GM13976 (cell line): Measurements from ENCODE around the gene ZNF446.
"Not testable (repeated sequence)": the region's sequence is repeated elsewhere in the genome, so short reads cannot be mapped to it uniquely, and the experiment has no call there.

Source experiments
- DNase-seq: peaks from one replicate; pipeline ENCODE4 v3.0.0; 2012; ENCODE audit warnings: low spot score
- in situ Hi-C: fragments of 300-500 bp; cut with MboI; formaldehyde crosslinking; loops from one replicate; pipeline ENCODE4 v1.12.0; 2022; ENCODE audit warnings: low sequenced_read_pairs, mixed read lengths, inconsistent platforms; ENCODE audit not compliant: unreplicated experiment
- TF ChIP-seq, protein P1 (sequence below): IDR thresholded peaks from 2 replicates; pipeline ENCODE4 v1.5.1; 2012; ENCODE audit warnings: borderline replicate concordance, mild to moderate bottlenecking; ENCODE audit not compliant: insufficient read depth; ENCODE audit errors: extremely low read depth, missing control alignments, control extremely low read depth

The ZNF446 gene

DNA sequence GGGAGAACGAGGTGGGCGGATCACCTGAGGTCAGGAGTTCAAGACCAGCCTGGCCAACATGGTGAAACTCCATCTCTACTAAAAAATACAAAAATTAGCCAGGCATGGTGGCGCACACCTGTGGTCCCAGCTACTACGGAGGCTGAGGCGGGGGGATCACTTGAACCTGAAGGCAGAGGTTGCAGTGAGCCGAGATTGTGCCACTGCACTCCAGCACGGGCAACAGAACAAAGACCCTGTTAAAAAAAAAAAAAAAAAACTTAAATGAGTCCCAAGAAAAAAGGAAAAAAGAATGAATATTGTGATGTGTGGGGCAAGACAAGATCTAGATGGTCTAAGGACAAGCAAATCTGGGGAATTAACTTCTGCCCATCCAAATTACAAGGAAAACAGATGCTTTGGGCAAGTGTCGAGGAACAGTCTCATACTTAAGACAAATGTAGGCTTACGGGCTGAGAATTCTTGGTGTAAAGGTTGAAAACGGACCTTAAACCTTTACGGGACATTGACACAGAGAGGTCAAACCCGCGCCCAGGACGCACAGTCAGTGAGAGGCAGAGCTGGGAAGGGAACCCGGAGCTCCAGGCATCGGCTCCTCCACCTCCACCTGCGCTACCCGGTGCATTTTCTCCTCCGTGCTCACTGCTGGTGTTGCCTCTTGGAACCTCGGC lies 9.9 kb upstream of the ZNF446 start:
- in situ Hi-C loops = no loop called here
- TF ChIP-seq, protein P1, sequence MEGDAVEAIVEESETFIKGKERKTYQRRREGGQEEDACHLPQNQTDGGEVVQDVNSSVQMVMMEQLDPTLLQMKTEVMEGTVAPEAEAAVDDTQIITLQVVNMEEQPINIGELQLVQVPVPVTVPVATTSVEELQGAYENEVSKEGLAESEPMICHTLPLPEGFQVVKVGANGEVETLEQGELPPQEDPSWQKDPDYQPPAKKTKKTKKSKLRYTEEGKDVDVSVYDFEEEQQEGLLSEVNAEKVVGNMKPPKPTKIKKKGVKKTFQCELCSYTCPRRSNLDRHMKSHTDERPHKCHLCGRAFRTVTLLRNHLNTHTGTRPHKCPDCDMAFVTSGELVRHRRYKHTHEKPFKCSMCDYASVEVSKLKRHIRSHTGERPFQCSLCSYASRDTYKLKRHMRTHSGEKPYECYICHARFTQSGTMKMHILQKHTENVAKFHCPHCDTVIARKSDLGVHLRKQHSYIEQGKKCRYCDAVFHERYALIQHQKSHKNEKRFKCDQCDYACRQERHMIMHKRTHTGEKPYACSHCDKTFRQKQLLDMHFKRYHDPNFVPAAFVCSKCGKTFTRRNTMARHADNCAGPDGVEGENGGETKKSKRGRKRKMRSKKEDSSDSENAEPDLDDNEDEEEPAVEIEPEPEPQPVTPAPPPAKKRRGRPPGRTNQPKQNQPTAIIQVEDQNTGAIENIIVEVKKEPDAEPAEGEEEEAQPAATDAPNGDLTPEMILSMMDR = no peak

DNA sequence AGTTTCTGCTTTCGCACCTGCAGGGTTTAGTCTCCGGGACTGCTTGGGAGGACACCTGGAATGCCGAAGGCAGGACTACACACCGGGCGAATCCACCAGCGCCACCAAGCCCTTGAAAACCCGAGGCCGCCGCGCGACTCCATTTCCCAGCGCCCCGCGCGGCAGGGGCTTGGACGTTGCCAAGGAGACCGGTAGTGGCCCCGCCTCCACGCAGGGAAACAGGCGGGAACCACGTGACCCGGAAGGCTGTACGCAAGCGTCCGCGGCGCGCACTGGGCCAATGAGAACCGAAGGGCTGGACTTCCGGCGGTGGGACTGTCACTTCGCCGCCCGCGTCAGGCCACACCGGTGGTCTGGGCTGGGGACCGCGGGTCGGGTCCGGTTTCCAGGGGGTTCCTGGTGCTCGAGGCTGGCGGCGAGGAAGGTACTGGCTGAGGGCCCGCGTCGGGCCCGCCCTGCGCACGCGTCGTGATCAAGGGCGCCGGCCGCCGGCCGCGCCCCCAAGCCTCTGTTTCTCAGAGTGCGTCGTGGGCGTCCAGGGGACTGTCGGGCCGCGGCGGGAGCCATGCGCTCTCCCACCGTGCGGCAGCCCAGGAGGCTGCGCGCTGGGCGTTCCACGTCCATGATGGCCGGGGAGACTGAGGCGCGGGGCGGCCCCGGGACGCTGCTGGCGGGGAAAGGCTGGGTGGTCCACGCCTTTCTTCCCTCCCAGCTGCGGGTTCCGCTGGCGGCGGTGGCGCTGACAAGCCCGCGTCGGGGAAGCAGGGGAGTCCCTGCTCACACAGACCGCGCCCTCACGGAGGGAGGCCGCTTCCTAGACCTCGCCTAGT lies 9.2 kb upstream of the ZNF446 start, which contains the start of gene ZNF324:
TSS of gene ZNF324 (plus strand) at position 321 of the 830 bp plus-strand sequence. CDS start 2,106 bp downstream, outside the sequence.
- peak; percentile 99 for DNase-seq
- TF ChIP-seq, protein P1 = peak; percentile 4
- in situ Hi-C loops = no loop called here

More for the DNA sequence above, 9.9 kb upstream of the ZNF446 start:
- DNase-seq = no peak

DNA sequence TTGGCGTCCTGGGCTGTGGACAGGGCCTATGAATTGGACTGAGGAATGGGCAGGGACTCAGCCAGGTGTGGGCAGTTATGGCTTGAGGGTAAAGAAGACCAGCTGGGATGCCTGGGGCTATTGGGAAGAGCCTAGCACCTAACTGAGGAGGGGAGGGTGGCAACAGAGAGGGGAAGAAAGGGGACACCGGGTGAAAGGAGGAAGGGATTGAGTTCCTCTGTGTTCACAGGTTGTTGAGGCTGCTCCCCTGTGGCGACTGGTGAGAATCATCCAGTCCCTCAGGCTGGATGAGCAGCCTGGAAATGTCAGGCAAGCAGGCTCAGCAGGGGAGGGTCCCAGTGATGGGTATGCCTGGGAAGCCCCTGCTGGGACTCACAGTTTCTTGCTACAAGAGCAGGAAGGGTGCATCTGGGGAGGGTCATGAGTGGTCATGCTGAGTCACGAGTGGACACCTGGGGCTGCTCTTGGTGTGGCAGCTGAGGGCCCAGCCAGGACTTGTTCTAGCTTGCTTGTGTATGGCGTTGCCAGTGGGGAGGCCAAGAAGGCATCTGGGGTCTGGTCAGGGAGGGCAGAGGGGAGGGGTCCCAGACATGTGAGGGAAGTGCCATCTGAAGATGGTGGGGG lies 7.8 kb upstream of the ZNF446 start:
- in situ Hi-C loops = no loop called here
- TF ChIP-seq, protein P1 = no peak
- DNase-seq = no peak

DNA sequence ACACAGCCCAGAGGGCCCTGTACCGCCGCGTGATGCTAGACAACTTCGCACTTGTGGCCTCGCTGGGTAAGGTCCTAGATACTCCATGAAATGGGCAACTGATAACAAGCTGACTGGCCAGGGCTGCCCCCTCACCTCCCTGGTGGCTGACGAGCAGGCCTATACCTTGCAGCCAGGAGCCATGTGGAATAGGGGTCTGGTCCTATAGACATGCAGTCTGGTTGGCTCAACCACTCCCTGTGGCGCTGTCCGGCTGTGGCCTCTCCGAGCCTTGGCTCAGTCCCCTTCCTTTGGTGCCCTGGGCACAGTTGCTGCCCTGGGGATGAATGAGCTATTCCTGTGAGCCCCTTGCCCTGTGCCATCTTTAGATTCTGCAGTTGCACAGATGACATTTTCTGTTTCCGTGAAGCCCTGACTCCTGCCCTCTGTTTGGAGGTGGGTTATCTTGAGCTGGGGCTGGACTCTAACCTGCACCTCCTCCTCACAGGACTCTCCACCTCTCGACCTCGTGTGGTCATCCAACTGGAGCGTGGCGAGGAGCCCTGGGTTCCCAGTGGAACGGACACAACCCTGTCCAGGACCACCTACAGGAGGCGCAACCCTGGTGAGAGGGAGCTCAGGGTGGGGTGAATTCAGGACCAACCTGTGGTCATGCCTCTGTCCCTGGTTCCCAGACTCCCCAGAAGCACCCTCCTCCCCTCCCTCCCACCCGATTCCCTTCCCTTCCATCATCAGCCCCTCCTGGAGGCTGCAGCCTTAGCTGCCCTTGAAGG lies 6.7 kb upstream of the ZNF446 start:
- in situ Hi-C loops = no loop called here
- TF ChIP-seq, protein P1 = no peak

DNA sequence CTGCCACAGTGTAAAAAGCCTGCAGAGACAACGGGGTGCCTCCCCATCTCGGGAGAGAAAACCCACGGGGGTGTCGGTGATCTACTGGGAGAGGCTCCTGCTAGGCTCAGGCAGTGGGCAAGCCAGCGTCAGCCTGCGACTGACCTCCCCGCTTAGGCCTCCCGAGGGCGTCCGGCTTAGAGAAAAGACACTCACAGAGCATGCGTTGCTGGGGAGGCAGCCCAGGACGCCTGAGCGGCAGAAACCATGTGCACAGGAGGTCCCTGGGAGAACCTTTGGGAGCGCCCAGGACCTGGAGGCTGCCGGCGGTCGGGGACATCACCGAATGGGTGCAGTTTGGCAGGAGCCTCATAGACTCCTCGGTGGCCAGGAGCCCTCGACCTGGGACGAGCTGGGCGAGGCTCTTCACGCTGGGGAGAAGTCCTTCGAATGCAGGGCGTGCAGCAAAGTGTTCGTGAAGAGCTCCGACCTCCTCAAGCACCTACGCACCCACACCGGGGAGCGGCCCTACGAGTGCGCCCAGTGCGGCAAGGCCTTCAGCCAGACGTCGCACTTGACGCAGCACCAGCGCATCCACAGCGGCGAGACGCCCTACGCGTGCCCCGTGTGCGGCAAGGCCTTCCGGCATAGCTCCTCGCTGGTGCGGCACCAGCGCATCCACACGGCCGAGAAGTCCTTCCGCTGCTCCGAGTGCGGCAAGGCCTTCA lies 5.2 kb upstream of the ZNF446 start:
- in situ Hi-C loops, DNase-seq: not testable (repeated sequence)

More for the DNA sequence above, 6.7 kb upstream of the ZNF446 start:
- no peak for DNase-seq

DNA sequence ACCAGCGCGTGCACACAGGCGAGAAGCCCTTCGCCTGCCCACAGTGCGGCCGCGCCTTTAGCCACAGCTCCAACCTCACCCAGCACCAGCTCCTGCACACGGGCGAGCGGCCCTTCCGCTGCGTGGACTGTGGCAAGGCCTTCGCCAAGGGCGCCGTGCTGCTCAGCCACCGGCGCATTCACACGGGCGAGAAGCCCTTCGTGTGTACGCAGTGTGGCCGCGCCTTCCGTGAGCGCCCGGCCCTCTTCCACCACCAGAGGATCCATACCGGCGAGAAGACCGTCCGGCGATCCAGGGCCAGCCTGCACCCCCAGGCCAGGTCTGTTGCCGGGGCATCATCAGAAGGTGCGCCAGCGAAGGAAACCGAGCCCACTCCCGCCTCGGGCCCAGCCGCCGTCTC lies 4.4 kb upstream of the ZNF446 start:
- in situ Hi-C loops = no loop called here
- TF ChIP-seq, protein P1 = no peak
- no peak for DNase-seq
